DMS53 (cell line): ENCODE results near the gene ZNF394.

ENCODE experiments used
- DNase-seq: peaks from one replicate; lab custom pipeline; 2025; lab: John Stamatoyannopoulos, UW

Gene ZNF394

GRCh38 chr7:99493823-99494222, 6.3 kb downstream of the ZNF394 start:
- DNase-seq = no peak

GRCh38 chr7:99490878-99491277, 9.2 kb downstream of the ZNF394 start:
- no peak for DNase-seq

GRCh38 chr7:99489235-99489634, 10.8 kb downstream of the ZNF394 start:
- peak; percentile 71 for DNase-seq

- no peak for DNase-seq
Observed at GRCh38 chr7:99485094-99485493, 15.0 kb downstream of the ZNF394 start.

GRCh38 chr7:99478464-99479440, 21.3 kb downstream of the ZNF394 start:
- no peak for DNase-seq

GRCh38 chr7:99476107-99476506, 24.0 kb downstream of the ZNF394 start:
- DNase-seq = no peak

GRCh38 chr7:99473315-99473596, 26.8 kb downstream of the ZNF394 start:
- peak; percentile 81 for DNase-seq

- DNase-seq = peak; percentile 100
Observed at GRCh38 chr7:99472561-99473314, 27.3 kb downstream of the ZNF394 start, which contains the start of gene ZNF789. TSS of gene ZNF789 (plus strand) at chr7:99472890. CDS start at chr7:99476457, 3,567 bp downstream.

GRCh38 chr7:99469381-99470065, 30.6 kb downstream of the ZNF394 start:
- DNase-seq = no peak

GRCh38 chr7:99468336-99468918, 31.7 kb downstream of the ZNF394 start:
- DNase-seq = no peak

- no peak for DNase-seq
Observed at GRCh38 chr7:99465421-99465768, 34.7 kb downstream of the ZNF394 start.

GRCh38 chr7:99461221-99461620, 38.9 kb downstream of the ZNF394 start:
- DNase-seq = peak; percentile 33

- DNase-seq = no peak
Observed at GRCh38 chr7:99460651-99461050, 39.4 kb downstream of the ZNF394 start.

- DNase-seq = peak; percentile 76
Observed at GRCh38 chr7:99459087-99459486, 41.0 kb downstream of the ZNF394 start.

- no peak for DNase-seq
Observed at GRCh38 chr7:99457650-99458493, 42.2 kb downstream of the ZNF394 start.

GRCh38 chr7:99457050-99457649, 42.9 kb downstream of the ZNF394 start:
- no peak for DNase-seq

GRCh38 chr7:99456288-99456687, 43.8 kb downstream of the ZNF394 start:
- peak; percentile 48 for DNase-seq

- peak; percentile 42 for DNase-seq
Observed at GRCh38 chr7:99455874-99456273, 44.2 kb downstream of the ZNF394 start.

GRCh38 chr7:99453105-99453504, 47.0 kb downstream of the ZNF394 start:
- DNase-seq = no peak

GRCh38 chr7:99452541-99452940, 47.5 kb downstream of the ZNF394 start:
- no peak for DNase-seq

- no peak for DNase-seq
Observed at GRCh38 chr7:99451936-99452335, 48.1 kb downstream of the ZNF394 start.
